8988T (cell line): ENCODE data around the gene TMEM135.

Experiments used
- DNase-seq: peaks from one replicate; pipeline ENCODE4 v3.0.0; 2011

TMEM135 gene

GRCh38 chr11:87201376-87201775 lies 163.6 kb downstream of the TMEM135 start:
- DNase-seq, result no peak

GRCh38 chr11:87203907-87204602 lies 166.3 kb downstream of the TMEM135 start:
- no peak for DNase-seq

- no peak for DNase-seq
Measured at GRCh38 chr11:87212891-87213290, 175.2 kb downstream of the TMEM135 start.

GRCh38 chr11:87213444-87213843 lies 175.7 kb downstream of the TMEM135 start:
- no peak for DNase-seq

GRCh38 chr11:87215236-87215635 lies 177.5 kb downstream of the TMEM135 start:
- DNase-seq, result no peak

GRCh38 chr11:87219266-87219665 lies 181.5 kb downstream of the TMEM135 start:
- no peak for DNase-seq

- no peak for DNase-seq
Measured at GRCh38 chr11:87223816-87224215, 186.1 kb downstream of the TMEM135 start.

GRCh38 chr11:87224486-87224885 lies 186.8 kb downstream of the TMEM135 start:
- DNase-seq, result no peak

GRCh38 chr11:87228820-87229219 lies 191.1 kb downstream of the TMEM135 start:
- no peak for DNase-seq

- DNase-seq, result no peak
Measured at GRCh38 chr11:87230995-87231394, 193.3 kb downstream of the TMEM135 start.

- DNase-seq, result no peak
Measured at GRCh38 chr11:87232320-87232719, 194.6 kb downstream of the TMEM135 start.

GRCh38 chr11:87235366-87235765 lies 197.6 kb downstream of the TMEM135 start:
- DNase-seq, result no peak

GRCh38 chr11:87236368-87236767 lies 198.6 kb downstream of the TMEM135 start:
- no peak for DNase-seq

- DNase-seq, result no peak
Measured at GRCh38 chr11:87239001-87239400, 201.3 kb downstream of the TMEM135 start.

- no peak for DNase-seq
Measured at GRCh38 chr11:87239531-87239930, 201.8 kb downstream of the TMEM135 start.

- DNase-seq, result no peak
Measured at GRCh38 chr11:87251560-87251959, 213.8 kb downstream of the TMEM135 start.

- DNase-seq, result no peak
Measured at GRCh38 chr11:87252869-87253268, 215.1 kb downstream of the TMEM135 start.

- DNase-seq, result no peak
Measured at GRCh38 chr11:87254562-87254961, 216.8 kb downstream of the TMEM135 start.

- DNase-seq, result no peak
Measured at GRCh38 chr11:87255589-87255988, 217.9 kb downstream of the TMEM135 start.

- no peak for DNase-seq
Measured at GRCh38 chr11:87256694-87257340, 219.1 kb downstream of the TMEM135 start.

GRCh38 chr11:87258171-87258833 lies 220.6 kb downstream of the TMEM135 start:
- no peak for DNase-seq

- no peak for DNase-seq
Measured at GRCh38 chr11:87259736-87260135, 222.0 kb downstream of the TMEM135 start.

- no peak for DNase-seq
Measured at GRCh38 chr11:87260811-87261210, 223.1 kb downstream of the TMEM135 start.

- DNase-seq, result no peak
Measured at GRCh38 chr11:87263264-87263838, 225.6 kb downstream of the TMEM135 start.
